Measurements from ENCODE around the gene KRTAP6-1. TPM values are rescaled to one million over a fixed set of nuclear protein-coding genes. Genes with fewer than 3 reads are reported as not detected.

The KRTAP6-1 gene
- total and polyA plus RNA-seq, 10 of the 15 experiments (the other 5 are each of a cell fraction or from before 2014, with no cell fraction given): 0.16 TPM; not detected in 9

DNA sequence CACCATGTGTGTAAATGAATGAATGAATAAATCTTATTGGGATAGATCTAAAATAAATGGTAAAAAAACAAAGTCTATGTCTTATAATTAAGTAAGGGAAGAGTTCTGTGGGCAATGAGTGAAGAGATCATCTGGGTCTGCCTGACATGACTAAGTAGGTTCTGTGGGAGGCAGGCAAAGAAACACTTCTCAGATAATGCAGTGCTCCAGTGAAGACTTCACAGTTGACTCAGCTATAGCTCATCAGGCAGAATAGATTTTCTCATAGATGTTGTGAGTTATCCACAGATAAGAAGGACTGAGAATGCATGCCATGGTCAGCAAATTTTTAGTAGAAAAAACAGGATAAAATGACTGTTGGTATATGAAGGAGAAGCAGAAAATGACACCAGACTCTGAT lies 36.0 kb downstream of the KRTAP6-1 start (continued):
- TF ChIP-seq, protein P1, sequence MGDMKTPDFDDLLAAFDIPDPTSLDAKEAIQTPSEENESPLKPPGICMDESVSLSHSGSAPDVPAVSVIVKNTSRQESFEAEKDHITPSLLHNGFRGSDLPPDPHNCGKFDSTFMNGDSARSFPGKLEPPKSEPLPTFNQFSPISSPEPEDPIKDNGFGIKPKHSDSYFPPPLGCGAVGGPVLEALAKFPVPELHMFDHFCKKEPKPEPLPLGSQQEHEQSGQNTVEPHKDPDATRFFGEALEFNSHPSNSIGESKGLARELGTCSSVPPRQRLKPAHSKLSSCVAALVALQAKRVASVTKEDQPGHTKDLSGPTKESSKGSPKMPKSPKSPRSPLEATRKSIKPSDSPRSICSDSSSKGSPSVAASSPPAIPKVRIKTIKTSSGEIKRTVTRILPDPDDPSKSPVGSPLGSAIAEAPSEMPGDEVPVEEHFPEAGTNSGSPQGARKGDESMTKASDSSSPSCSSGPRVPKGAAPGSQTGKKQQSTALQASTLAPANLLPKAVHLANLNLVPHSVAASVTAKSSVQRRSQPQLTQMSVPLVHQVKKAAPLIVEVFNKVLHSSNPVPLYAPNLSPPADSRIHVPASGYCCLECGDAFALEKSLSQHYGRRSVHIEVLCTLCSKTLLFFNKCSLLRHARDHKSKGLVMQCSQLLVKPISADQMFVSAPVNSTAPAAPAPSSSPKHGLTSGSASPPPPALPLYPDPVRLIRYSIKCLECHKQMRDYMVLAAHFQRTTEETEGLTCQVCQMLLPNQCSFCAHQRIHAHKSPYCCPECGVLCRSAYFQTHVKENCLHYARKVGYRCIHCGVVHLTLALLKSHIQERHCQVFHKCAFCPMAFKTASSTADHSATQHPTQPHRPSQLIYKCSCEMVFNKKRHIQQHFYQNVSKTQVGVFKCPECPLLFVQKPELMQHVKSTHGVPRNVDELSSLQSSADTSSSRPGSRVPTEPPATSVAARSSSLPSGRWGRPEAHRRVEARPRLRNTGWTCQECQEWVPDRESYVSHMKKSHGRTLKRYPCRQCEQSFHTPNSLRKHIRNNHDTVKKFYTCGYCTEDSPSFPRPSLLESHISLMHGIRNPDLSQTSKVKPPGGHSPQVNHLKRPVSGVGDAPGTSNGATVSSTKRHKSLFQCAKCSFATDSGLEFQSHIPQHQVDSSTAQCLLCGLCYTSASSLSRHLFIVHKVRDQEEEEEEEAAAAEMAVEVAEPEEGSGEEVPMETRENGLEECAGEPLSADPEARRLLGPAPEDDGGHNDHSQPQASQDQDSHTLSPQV (IDR thresholded peaks at IDR 0.05): no peak
- TF ChIP-seq, protein P2, sequence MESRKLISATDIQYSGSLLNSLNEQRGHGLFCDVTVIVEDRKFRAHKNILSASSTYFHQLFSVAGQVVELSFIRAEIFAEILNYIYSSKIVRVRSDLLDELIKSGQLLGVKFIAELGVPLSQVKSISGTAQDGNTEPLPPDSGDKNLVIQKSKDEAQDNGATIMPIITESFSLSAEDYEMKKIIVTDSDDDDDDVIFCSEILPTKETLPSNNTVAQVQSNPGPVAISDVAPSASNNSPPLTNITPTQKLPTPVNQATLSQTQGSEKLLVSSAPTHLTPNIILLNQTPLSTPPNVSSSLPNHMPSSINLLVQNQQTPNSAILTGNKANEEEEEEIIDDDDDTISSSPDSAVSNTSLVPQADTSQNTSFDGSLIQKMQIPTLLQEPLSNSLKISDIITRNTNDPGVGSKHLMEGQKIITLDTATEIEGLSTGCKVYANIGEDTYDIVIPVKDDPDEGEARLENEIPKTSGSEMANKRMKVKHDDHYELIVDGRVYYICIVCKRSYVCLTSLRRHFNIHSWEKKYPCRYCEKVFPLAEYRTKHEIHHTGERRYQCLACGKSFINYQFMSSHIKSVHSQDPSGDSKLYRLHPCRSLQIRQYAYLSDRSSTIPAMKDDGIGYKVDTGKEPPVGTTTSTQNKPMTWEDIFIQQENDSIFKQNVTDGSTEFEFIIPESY (IDR thresholded peaks at IDR 0.05): no peak
- TF ChIP-seq, protein P3, sequence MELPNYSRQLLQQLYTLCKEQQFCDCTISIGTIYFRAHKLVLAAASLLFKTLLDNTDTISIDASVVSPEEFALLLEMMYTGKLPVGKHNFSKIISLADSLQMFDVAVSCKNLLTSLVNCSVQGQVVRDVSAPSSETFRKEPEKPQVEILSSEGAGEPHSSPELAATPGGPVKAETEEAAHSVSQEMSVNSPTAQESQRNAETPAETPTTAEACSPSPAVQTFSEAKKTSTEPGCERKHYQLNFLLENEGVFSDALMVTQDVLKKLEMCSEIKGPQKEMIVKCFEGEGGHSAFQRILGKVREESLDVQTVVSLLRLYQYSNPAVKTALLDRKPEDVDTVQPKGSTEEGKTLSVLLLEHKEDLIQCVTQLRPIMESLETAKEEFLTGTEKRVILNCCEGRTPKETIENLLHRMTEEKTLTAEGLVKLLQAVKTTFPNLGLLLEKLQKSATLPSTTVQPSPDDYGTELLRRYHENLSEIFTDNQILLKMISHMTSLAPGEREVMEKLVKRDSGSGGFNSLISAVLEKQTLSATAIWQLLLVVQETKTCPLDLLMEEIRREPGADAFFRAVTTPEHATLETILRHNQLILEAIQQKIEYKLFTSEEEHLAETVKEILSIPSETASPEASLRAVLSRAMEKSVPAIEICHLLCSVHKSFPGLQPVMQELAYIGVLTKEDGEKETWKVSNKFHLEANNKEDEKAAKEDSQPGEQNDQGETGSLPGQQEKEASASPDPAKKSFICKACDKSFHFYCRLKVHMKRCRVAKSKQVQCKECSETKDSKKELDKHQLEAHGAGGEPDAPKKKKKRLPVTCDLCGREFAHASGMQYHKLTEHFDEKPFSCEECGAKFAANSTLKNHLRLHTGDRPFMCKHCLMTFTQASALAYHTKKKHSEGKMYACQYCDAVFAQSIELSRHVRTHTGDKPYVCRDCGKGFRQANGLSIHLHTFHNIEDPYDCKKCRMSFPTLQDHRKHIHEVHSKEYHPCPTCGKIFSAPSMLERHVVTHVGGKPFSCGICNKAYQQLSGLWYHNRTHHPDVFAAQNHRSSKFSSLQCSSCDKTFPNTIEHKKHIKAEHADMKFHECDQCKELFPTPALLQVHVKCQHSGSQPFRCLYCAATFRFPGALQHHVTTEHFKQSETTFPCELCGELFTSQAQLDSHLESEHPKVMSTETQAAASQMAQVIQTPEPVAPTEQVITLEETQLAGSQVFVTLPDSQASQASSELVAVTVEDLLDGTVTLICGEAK (IDR thresholded peaks at IDR 0.05; ENCODE audit: borderline replicate concordance): no peak
- TF ChIP-seq CHD4 (IDR thresholded peaks at IDR 0.05): no peak
- TF ChIP-seq, protein P4, sequence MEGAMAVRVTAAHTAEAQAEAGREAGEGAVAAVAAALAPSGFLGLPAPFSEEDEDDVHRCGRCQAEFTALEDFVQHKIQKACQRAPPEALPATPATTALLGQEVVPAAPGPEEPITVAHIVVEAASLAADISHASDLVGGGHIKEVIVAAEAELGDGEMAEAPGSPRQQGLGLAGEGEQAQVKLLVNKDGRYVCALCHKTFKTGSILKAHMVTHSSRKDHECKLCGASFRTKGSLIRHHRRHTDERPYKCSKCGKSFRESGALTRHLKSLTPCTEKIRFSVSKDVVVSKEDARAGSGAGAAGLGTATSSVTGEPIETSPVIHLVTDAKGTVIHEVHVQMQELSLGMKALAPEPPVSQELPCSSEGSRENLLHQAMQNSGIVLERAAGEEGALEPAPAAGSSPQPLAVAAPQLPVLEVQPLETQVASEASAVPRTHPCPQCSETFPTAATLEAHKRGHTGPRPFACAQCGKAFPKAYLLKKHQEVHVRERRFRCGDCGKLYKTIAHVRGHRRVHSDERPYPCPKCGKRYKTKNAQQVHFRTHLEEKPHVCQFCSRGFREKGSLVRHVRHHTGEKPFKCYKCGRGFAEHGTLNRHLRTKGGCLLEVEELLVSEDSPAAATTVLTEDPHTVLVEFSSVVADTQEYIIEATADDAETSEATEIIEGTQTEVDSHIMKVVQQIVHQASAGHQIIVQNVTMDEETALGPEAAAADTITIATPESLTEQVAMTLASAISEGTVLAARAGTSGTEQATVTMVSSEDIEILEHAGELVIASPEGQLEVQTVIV (IDR thresholded peaks at IDR 0.05; ENCODE audit: borderline replicate concordance, partially characterized antibody): no peak
- TF ChIP-seq TAF1 (IDR thresholded peaks at IDR 0.05; ENCODE audit: borderline replicate concordance, low read depth, low read length): no peak
- TF ChIP-seq NFIC (IDR thresholded peaks at IDR 0.05; ENCODE audit: low read depth, low read length): no peak
- TF ChIP-seq SUPT20H (IDR thresholded peaks at IDR 0.05; ENCODE audit: borderline replicate concordance, control insufficient read depth, low read depth, low read length): no peak

Data from GM12878 (cell line).